ENCODE measurements around the gene COX10.

The COX10 gene

DNA sequence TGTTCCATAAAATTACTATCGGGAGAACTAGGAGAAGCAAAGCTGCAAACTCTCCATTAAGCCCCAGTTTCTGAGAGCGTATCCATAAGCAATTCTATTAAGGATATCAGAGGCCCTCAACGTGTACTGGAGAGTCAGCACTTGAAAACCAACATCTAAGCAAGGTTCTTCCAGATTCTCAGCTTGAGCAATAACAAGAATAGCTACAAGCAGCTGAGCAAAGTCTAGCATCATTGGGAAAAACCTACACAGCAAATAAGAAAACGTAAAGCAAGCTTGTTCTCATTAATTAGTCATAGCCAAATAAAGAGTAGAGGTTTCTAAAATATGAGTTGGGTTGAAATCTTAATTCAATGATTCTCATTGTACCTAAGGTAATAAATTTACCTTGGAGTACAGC is 26.9 kb upstream of the COX10 start:
- CTCF ChIA-PET, result no interaction called here
- TF ChIP-seq, protein P1, sequence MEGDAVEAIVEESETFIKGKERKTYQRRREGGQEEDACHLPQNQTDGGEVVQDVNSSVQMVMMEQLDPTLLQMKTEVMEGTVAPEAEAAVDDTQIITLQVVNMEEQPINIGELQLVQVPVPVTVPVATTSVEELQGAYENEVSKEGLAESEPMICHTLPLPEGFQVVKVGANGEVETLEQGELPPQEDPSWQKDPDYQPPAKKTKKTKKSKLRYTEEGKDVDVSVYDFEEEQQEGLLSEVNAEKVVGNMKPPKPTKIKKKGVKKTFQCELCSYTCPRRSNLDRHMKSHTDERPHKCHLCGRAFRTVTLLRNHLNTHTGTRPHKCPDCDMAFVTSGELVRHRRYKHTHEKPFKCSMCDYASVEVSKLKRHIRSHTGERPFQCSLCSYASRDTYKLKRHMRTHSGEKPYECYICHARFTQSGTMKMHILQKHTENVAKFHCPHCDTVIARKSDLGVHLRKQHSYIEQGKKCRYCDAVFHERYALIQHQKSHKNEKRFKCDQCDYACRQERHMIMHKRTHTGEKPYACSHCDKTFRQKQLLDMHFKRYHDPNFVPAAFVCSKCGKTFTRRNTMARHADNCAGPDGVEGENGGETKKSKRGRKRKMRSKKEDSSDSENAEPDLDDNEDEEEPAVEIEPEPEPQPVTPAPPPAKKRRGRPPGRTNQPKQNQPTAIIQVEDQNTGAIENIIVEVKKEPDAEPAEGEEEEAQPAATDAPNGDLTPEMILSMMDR (IDR thresholded peaks at IDR 0.05; ENCODE audit: control extremely low read depth, extremely low read depth, low read depth, missing control alignments), result no peak
- DNase-seq (ENCODE audit: extremely low spot score), result no peak
- POLR2A ChIA-PET, result no interaction called here

DNA sequence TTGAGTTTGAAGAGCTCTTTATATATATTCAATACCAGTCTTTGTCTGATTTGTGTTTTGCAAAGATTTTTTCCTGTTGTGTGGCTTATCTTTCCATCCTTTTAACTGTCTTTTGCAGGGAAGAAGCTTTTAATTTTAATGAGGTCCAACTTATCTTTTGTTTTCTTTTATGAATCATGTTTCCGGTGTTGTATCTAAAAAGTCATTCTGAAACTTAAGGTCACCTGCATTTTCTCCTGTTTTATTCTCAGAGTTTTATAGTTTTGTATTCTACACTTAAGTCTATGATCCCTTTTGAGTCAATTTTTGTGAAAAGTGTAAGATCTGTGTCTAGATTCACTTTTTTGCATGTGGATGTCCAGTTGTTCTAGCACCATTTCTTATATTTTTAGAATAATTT is 24.6 kb upstream of the COX10 start:
- CTCF ChIA-PET, result interaction anchor here (1.0 kb wide), 2 partner anchors 9 to 21 kb away, joined by 3 read pairs; no protein-coding TSS in a partner anchor

DNA sequence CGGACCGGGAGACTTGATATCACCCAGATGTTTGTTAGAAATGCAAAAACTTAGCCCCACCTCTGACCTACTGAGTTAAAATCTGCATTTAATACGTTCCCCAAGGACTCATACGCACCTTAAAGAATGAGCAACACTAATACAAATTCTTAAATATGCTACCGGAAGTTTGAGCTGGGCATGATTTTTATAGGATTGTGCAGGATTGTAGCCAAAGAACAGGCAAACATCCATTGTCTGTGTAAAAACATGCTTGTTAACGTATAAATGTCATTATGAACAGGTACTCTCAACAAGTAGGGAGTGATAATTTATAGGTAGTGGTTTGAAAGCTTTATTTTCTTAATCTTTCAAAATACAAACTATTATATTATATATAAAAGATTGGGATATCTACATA is 22.3 kb upstream of the COX10 start:
- DNase-seq (ENCODE audit: extremely low spot score), result no peak
- CTCF ChIA-PET, result no interaction called here
- POLR2A ChIA-PET, result no interaction called here
- TF ChIP-seq, protein P1 (IDR thresholded peaks at IDR 0.05; ENCODE audit: control extremely low read depth, extremely low read depth, low read depth, missing control alignments), result no peak

More for the DNA sequence above, 24.6 kb upstream of the COX10 start:
- POLR2A ChIA-PET, result no interaction called here
- TF ChIP-seq, protein P1 (IDR thresholded peaks at IDR 0.05; ENCODE audit: control extremely low read depth, extremely low read depth, low read depth, missing control alignments), result no peak
- DNase-seq (ENCODE audit: extremely low spot score), result no peak

DNA sequence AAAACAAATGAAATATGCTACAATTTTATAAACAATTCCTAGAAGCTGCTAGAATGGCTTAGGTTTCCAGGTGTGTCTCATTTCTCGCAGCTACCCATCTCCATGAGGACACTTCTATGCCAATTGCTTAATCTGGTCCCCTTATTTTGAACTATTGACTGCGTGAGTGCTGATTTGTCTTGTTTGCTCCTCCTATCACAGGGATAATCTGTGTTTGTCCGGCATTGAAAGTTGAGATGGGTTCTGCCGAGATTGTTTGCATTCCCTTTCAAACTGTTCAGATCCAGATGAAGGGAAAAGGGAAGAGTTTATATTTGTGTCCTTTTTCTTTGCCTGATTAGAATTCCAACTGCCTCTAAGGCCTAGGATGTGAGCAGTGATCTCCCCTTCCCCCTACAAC is 21.7 kb upstream of the COX10 start:
- POLR2A ChIA-PET, result interaction anchor here (0.7 kb wide), 1 partner anchor 1024 kb away, joined by 3 read pairs; no protein-coding TSS in a partner anchor
- DNase-seq (ENCODE audit: extremely low spot score), result no peak
- CTCF ChIA-PET, result no interaction called here

DNA sequence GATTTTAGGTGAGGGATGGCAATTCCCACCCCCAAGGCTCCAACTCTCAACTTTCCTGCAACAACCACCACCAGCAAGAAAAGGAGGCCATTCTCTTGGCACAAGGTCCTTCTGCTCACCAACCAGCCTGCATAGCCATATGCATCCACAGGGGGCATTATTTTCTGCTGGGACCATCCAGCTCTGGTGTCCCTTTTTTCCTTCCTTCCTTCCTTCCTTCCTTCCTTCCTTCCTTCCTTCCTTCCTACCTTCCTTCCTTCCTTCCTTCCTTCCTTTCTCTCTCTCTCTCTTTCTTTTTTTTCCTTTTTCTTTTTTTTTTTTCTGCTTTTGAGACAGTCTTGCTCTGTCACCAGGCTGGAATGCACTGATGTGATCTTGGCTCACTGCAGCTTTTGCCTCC is 21.1 kb upstream of the COX10 start:
- CTCF ChIA-PET, result interaction anchor here (1.3 kb wide), 1 partner anchor 10 kb away, joined by 3 read pairs; no protein-coding TSS in a partner anchor
- no peak for DNase-seq (ENCODE audit: extremely low spot score)
- POLR2A ChIA-PET, result interaction anchor here (0.7 kb wide), 1 partner anchor 1024 kb away, joined by 3 read pairs; no protein-coding TSS in a partner anchor
- TF ChIP-seq, protein P1 (IDR thresholded peaks at IDR 0.05; ENCODE audit: control extremely low read depth, extremely low read depth, low read depth, missing control alignments), result peak; percentile 15

More for the DNA sequence above, 21.7 kb upstream of the COX10 start:
- TF ChIP-seq, protein P1 (IDR thresholded peaks at IDR 0.05; ENCODE audit: control extremely low read depth, extremely low read depth, low read depth, missing control alignments), result no peak

DNA sequence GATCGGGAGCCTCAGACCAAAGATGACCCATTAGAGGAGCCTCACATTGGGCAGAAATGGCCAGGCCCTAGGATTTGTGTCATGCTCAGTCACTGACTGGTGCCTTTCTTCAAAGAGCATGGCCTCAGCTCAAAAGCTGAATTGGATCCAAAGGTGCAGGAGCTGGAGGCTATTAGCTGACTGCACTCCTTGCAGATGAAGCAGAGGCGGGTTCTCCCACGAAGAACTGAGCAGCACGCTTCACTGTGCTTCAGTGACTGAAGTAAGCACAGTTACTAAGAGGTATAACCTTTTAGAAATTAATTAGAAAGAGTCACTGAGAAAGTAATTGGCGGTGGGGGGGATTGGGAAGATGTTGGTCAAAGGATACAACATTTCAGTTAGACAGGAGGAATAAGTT is 18.7 kb upstream of the COX10 start:
- POLR2A ChIA-PET, result no interaction called here
- no peak for DNase-seq (ENCODE audit: extremely low spot score)
- TF ChIP-seq, protein P1 (IDR thresholded peaks at IDR 0.05; ENCODE audit: control extremely low read depth, extremely low read depth, low read depth, missing control alignments), result no peak
- CTCF ChIA-PET, result no interaction called here
